OCI-LY7 (cell line): ENCODE measurements around the gene GPC1. TPM values are rescaled to one million over a fixed set of nuclear protein-coding genes. Genes with fewer than 3 reads are reported as not detected.

Experiments used
- BruUV-seq: library from RNA; stranded (reverse); fragments of 400-500 nt; replicated peaks from 2 replicates; lab custom pipeline; 2021; lab: Mats Ljungman, UMichigan
- CTCF ChIA-PET: fragments of 300-600 bp; sonication (Branson Sonifier 250); formaldehyde crosslinking; loops from one replicate; lab custom pipeline; 2022; ENCODE audit warnings: antibody characterized with exemption; ENCODE audit not compliant: unreplicated experiment; lab: Charles Lee
- POLR2A ChIA-PET: fragments of 300-600 bp; sonication (Branson Sonifier 250); formaldehyde crosslinking; loops from one replicate; lab custom pipeline; 2022; ENCODE audit warnings: antibody characterized with exemption; lab: Charles Lee
- DNase-seq: peaks from one replicate; pipeline ENCODE4 v3.0.0-alpha.2; 2015; ENCODE audit warnings: low spot score
- H2AFZ ChIP-seq: fragments of 200-600 bp; sonication (generic), shearing (Covaris generic); 2 replicates; pipeline ENCODE4 v1.6.1; 2014; ENCODE audit warnings: mild to moderate bottlenecking, antibody characterized with exemption, low read length, moderate library complexity
- H3K27ac ChIP-seq: fragments of 200-600 bp; sonication (generic); 2 replicates; pipeline ENCODE4 v1.5.1; 2014; ENCODE audit warnings: mixed run types, low read depth, mild to moderate bottlenecking, moderate library complexity, low read length, inconsistent platforms; ENCODE audit not compliant: poor library complexity, severe bottlenecking
- H3K36me3 ChIP-seq: fragments of 200-600 bp; sonication (generic); 2 replicates; pipeline ENCODE4 v1.6.1; 2014; ENCODE audit warnings: mild to moderate bottlenecking, antibody characterized with exemption, low read length, moderate library complexity, mixed read lengths; ENCODE audit not compliant: insufficient read depth
- H3K4me1 ChIP-seq: fragments of 200-600 bp; sonication (generic); 2 replicates; pipeline ENCODE4 v1.5.1; 2014; ENCODE audit warnings: mild to moderate bottlenecking, low read length; ENCODE audit not compliant: insufficient read depth, poor library complexity, severe bottlenecking
- H3K4me2 ChIP-seq: fragments of 200-600 bp; sonication (generic); 2 replicates; pipeline ENCODE4 v1.6.1; 2014; ENCODE audit warnings: mild to moderate bottlenecking, low read length
- H3K4me3 ChIP-seq: fragments of 200-600 bp; sonication (generic); 2 replicates; pipeline ENCODE4 v1.5.1; 2014; ENCODE audit warnings: mild to moderate bottlenecking, low read depth, low read length; ENCODE audit not compliant: poor library complexity, severe bottlenecking
- H3K79me2 ChIP-seq: fragments of 200-600 bp; sonication (generic); 2 replicates; pipeline ENCODE4 v1.6.1; 2016; ENCODE audit warnings: low read depth, mild to moderate bottlenecking, low read length, moderate library complexity, mixed read lengths; ENCODE audit not compliant: insufficient read depth
- H3K9me2 ChIP-seq: fragments of 200-600 bp; sonication (generic); 2 replicates; pipeline ENCODE4 v1.6.1; 2016; ENCODE audit warnings: mild to moderate bottlenecking, low read length, mixed read lengths; ENCODE audit not compliant: insufficient read depth
- H3K9me3 ChIP-seq: fragments of 200-600 bp; sonication (generic); 2 replicates; pipeline ENCODE4 v1.6.1; 2014; ENCODE audit warnings: mild to moderate bottlenecking, mixed run types, low read length, mixed read lengths
- H4K20me1 ChIP-seq: fragments of 200-600 bp; sonication (generic); 2 replicates; pipeline ENCODE4 v1.6.1; 2014; ENCODE audit warnings: mild to moderate bottlenecking, antibody characterized with exemption, low read length, moderate library complexity, mixed read lengths; ENCODE audit not compliant: insufficient read depth
- EZH2phosphoT487 ChIP-seq: fragments of 200-600 bp; sonication (generic); IDR thresholded peaks from 2 replicates; pipeline ENCODE4 v1.6.1; 2018; ENCODE audit warnings: low read depth, borderline replicate concordance, mild to moderate bottlenecking, mixed run types, antibody characterized with exemption, low read length, moderate library complexity, mixed read lengths
- intact Hi-C: fragments of 100-400 bp; cut with micrococcal nuclease; formaldehyde crosslinking; loops from one replicate; pipeline ENCODE4 v1.10.0; 2022; ENCODE audit not compliant: unreplicated experiment
- total RNA-seq, 2 experiments: library from RNA; depleted of rRNA in 1 of 2; stranded (reverse); fragments of >200 nt in 1 of 2; shearing (Covaris generic) in 1 of 2; gene quantifications; 2 replicates each; pipeline ENCODE4 v1.2.3, GENCODE V29; 2014 to 2022
- TF ChIP-seq, protein P1 (sequence below): fragments of 200-600 bp; sonication (generic); conservative IDR thresholded peaks from 2 replicates; pipeline ENCODE4 v1.5.1; 2014; ENCODE audit warnings: mild to moderate bottlenecking, antibody characterized with exemption, low read length, moderate library complexity, mixed read lengths

GPC1 gene
- total RNA-seq, 2 experiments from 2014 or later: 2.4 to 4.0 TPM

DNA sequence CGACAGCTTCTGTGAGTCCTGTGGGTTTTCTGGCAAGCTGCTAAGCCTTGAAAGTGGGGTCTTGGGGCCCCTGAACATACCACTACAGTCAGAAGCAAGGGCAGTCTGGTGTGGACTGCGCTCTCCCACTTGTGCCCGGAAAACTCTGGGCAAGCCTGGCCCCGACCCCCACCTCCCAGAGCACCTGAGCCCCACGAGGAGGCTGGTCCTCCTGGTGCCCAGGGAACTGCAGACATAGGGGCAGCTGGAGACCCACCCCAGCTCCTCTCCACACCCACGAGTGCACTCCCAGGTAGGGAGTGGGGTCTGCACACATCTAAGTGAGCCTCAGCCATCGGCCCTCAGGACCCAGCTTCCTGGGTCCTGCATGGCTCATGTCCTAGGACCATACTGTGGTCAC, 16.2 kb upstream of the GPC1 start:
- ChIA-PET CTCF (no interaction called here), POLR2A (no interaction called here)
- TF ChIP-seq EZH2phosphoT487: no peak
- TF ChIP-seq, protein P1, sequence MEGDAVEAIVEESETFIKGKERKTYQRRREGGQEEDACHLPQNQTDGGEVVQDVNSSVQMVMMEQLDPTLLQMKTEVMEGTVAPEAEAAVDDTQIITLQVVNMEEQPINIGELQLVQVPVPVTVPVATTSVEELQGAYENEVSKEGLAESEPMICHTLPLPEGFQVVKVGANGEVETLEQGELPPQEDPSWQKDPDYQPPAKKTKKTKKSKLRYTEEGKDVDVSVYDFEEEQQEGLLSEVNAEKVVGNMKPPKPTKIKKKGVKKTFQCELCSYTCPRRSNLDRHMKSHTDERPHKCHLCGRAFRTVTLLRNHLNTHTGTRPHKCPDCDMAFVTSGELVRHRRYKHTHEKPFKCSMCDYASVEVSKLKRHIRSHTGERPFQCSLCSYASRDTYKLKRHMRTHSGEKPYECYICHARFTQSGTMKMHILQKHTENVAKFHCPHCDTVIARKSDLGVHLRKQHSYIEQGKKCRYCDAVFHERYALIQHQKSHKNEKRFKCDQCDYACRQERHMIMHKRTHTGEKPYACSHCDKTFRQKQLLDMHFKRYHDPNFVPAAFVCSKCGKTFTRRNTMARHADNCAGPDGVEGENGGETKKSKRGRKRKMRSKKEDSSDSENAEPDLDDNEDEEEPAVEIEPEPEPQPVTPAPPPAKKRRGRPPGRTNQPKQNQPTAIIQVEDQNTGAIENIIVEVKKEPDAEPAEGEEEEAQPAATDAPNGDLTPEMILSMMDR: no peak
- H3K4me1 ChIP-seq: no peaks in the 10 kb centered on the region
- H3K27ac ChIP-seq: no peak overlapping the region
- no peak for DNase-seq
- no peaks in the 10 kb centered on the region for H4K20me1 ChIP-seq
- H3K9me2 ChIP-seq: no peaks in the 10 kb centered on the region
- no peak overlapping the region for H3K4me2 ChIP-seq
- intact Hi-C loops: no loop called here
- no peak overlapping the region for H3K4me3 ChIP-seq
- H3K79me2 ChIP-seq: no peaks in the 10 kb centered on the region
- no peaks in the 10 kb centered on the region for H3K9me3 ChIP-seq
- H2AFZ ChIP-seq: no peak overlapping the region
- H3K36me3 ChIP-seq: no peaks in the 10 kb centered on the region
- BruUV-seq: no TSS peak

DNA sequence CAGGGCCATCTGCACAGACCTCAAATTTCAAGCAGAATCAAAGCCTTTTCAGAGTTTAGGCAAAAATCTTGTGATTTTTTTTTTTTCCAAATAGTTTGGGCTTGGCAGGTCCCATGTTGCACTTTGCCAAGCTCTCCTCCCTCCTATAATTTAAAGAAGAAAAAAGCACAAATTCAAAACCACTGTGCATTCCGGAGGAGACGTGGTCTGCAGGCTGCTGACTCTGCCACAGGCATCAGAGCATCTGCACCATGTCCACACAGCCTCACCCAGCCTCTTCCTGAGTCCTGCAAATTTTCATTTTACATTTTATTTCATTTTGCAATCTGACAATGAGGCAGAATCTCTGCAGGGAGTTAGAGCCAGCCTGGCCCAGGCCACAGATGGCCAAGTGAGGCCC, 15.7 kb upstream of the GPC1 start:
- ChIA-PET CTCF (no interaction called here), POLR2A (no interaction called here)
- no peaks in the 10 kb centered on the region for H3K79me2 ChIP-seq
- no peak overlapping the region for H3K4me3 ChIP-seq
- intact Hi-C loops: no loop called here
- H3K27ac ChIP-seq: no peak overlapping the region
- no peak for DNase-seq
- no peaks in the 10 kb centered on the region for H4K20me1 ChIP-seq
- BruUV-seq: no TSS peak
- no peak overlapping the region for H3K4me2 ChIP-seq
- TF ChIP-seq, protein P1: no peak
- no peak for TF ChIP-seq EZH2phosphoT487
- no peak overlapping the region for H2AFZ ChIP-seq
- no peaks in the 10 kb centered on the region for H3K4me1 ChIP-seq
- H3K9me3 ChIP-seq: no peaks in the 10 kb centered on the region
- H3K36me3 ChIP-seq: no peaks in the 10 kb centered on the region
- H3K9me2 ChIP-seq: no peaks in the 10 kb centered on the region

DNA sequence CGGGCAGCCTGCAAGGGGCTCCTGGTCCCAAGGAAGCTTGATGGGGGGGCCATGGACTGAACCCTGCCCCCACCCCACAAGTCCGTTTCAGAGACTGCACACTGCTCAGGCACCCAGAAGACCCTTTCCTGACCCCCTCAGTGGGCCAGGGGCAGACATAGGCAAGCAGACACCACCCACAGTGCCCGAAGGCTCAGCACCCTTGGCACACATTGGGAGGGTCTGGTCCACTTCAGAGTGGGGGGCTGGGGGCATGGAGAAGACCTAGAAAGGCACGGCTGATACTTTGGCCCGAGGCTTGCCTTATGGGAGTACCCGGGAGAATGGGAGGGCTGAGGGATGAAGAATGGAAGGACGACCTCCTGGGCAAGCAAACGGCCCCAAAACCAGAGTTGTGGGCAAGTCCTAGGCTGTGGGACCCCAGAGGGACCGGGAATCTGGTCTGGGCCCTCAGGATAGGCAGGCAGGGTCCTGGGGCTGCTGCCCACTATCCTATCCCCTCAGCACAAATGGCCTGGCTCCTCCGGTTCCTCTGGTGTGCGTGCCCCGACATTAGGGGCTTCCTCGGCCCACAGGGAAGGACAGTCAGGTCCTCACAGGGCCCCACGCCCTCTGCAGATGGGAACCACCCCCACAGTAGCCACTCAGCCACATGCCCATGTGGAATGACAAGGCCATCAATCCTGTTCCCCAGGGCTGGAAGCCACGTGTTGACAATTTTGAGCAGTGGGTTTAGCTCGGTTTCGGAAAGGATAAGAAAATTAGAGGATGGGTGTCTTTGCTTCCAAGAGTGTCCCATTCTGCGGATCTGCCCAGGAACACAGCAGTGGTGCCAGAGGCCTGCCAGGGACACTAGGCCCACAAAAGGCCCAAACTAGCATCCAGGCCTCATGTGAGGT, 15.0 kb upstream of the GPC1 start:
- intact Hi-C loops: no loop called here
- ChIA-PET CTCF (no interaction called here), POLR2A (no interaction called here)
- H3K9me2 ChIP-seq: no peaks in the 10 kb centered on the region
- no peaks in the 10 kb centered on the region for H4K20me1 ChIP-seq
- no peak overlapping the region for H3K27ac ChIP-seq
- H3K79me2 ChIP-seq: no peaks in the 10 kb centered on the region
- TF ChIP-seq, protein P1: no peak
- no peak for TF ChIP-seq EZH2phosphoT487
- no peaks in the 10 kb centered on the region for H3K9me3 ChIP-seq
- DNase-seq: no peak
- H2AFZ ChIP-seq: no peak overlapping the region
- BruUV-seq: no TSS peak
- H3K36me3 ChIP-seq: no peaks in the 10 kb centered on the region
- no peak overlapping the region for H3K4me3 ChIP-seq
- no peak overlapping the region for H3K4me2 ChIP-seq
- H3K4me1 ChIP-seq: no peaks in the 10 kb centered on the region
